Mesenchymal stem cell (in vitro differentiated cells and primary cell): ENCODE measurements around the gene ART3.

Experiments
- DNase-seq: peaks from one replicate; pipeline ENCODE4 v3.0.0-alpha.2; 2013
- H2AFZ ChIP-seq: one replicate; pipeline ENCODE4 v1.6.1; 2013; ENCODE audit warnings: low read depth, mild to moderate bottlenecking, control low read depth, inconsistent platforms, low read length, moderate library complexity
- H2AK5ac ChIP-seq: 2 replicates; pipeline ENCODE4 v1.6.1; 2013; ENCODE audit warnings: low read length, moderate library complexity, mild to moderate bottlenecking, inconsistent platforms; ENCODE audit not compliant: severe bottlenecking
- H2BK120ac ChIP-seq: one replicate; pipeline ENCODE4 v1.6.1; 2013; ENCODE audit warnings: low read depth, mild to moderate bottlenecking, inconsistent platforms, low read length, moderate library complexity
- H2BK12ac ChIP-seq, 2 experiments: one replicate each; pipeline ENCODE4 v1.6.1; 2013; ENCODE audit warnings: inconsistent platforms in 2 of 2, low read length in 2 of 2, mild to moderate bottlenecking in 2 of 2, moderate library complexity in 2 of 2, control low read depth in 1 of 2
- H2BK15ac ChIP-seq: one replicate; pipeline ENCODE4 v1.6.1; 2013; ENCODE audit warnings: mild to moderate bottlenecking, low read depth, inconsistent platforms; ENCODE audit not compliant: poor library complexity, severe bottlenecking
- H2BK5ac ChIP-seq: 2 replicates; pipeline ENCODE4 v1.6.1; 2013; ENCODE audit warnings: low read depth, mild to moderate bottlenecking, low read length, control low read depth, inconsistent platforms; ENCODE audit not compliant: poor library complexity, severe bottlenecking
- H3K14ac ChIP-seq, 2 experiments: one replicate each; pipeline ENCODE4 v1.6.1; 2013; ENCODE audit warnings: inconsistent platforms in 2 of 2, low read length in 2 of 2, control low read depth in 1 of 2, mild to moderate bottlenecking in 1 of 2, moderate library complexity in 1 of 2
- H3K18ac ChIP-seq, 2 experiments: one replicate each; pipeline ENCODE4 v1.6.1; 2013; ENCODE audit warnings: inconsistent platforms in 2 of 2, low read length in 2 of 2, control low read depth in 1 of 2, low read depth in 1 of 2, mild to moderate bottlenecking in 1 of 2
- H3K23ac ChIP-seq, 2 experiments: one replicate each; pipeline ENCODE4 v1.6.1; 2013; ENCODE audit warnings: inconsistent platforms in 2 of 2, low read length in 2 of 2, mild to moderate bottlenecking in 2 of 2, moderate library complexity in 2 of 2, control low read depth in 1 of 2
- H3K27ac ChIP-seq: 2 replicates; pipeline ENCODE4 v1.5.1; 2013; ENCODE audit warnings: mild to moderate bottlenecking, moderate library complexity, low read length, control low read depth, inconsistent platforms; ENCODE audit not compliant: poor library complexity, severe bottlenecking
- H3K27me3 ChIP-seq, 2 experiments: 2 replicates each; pipeline versions ENCODE4 v1.6.1 to v1.7.0; 2013; ENCODE audit warnings: low read length in 2 of 2, mild to moderate bottlenecking in 2 of 2, moderate library complexity in 2 of 2, control low read depth in 1 of 2, inconsistent platforms in 1 of 2; ENCODE audit not compliant: control insufficient read depth in 1 of 2, insufficient read depth in 1 of 2
- H3K36me3 ChIP-seq, 2 experiments: 2 replicates each; pipeline versions ENCODE4 v1.6.1 to v1.7.0; 2013; ENCODE audit warnings: low read length in 2 of 2, control low read depth in 1 of 2, inconsistent platforms in 1 of 2, low read depth in 1 of 2, mild to moderate bottlenecking in 1 of 2; ENCODE audit not compliant: insufficient read depth in 2 of 2, control insufficient read depth in 1 of 2
- H3K4ac ChIP-seq, 2 experiments: one replicate each; pipeline ENCODE4 v1.6.1; 2013; ENCODE audit warnings: inconsistent platforms in 2 of 2, low read length in 2 of 2, mild to moderate bottlenecking in 2 of 2, moderate library complexity in 2 of 2, control low read depth in 1 of 2, low read depth in 1 of 2
- H3K4me1 ChIP-seq: 2 replicates; pipeline ENCODE4 v1.6.1; 2013; ENCODE audit warnings: low read depth, low read length, control low read depth; ENCODE audit not compliant: control insufficient read depth, insufficient read depth
- H3K4me2 ChIP-seq: 2 replicates; pipeline ENCODE4 v1.6.1; 2013; ENCODE audit warnings: low read length, mild to moderate bottlenecking, inconsistent platforms; ENCODE audit not compliant: poor library complexity, severe bottlenecking
- H3K4me3 ChIP-seq, 2 experiments: 2 replicates each; pipeline versions ENCODE4 v1.5.1 to v1.7.0; 2013; ENCODE audit warnings: low read length in 2 of 2, mild to moderate bottlenecking in 2 of 2, control low read depth in 1 of 2, low read depth in 1 of 2; ENCODE audit not compliant: insufficient read depth in 1 of 2
- H3K79me1 ChIP-seq: replicated peaks from 2 replicates; pipeline ENCODE4 v1.6.1; 2013; ENCODE audit warnings: mild to moderate bottlenecking, control low read depth, low read length, inconsistent platforms; ENCODE audit not compliant: poor library complexity, severe bottlenecking
- H3K9ac ChIP-seq: 2 replicates; pipeline ENCODE4 v1.7.0; 2013; ENCODE audit warnings: mild to moderate bottlenecking, low read length, moderate library complexity
- H3K9me3 ChIP-seq: 2 replicates; pipeline ENCODE4 v1.7.0; 2013; ENCODE audit warnings: mild to moderate bottlenecking, low read length; ENCODE audit not compliant: control insufficient read depth
- H4K8ac ChIP-seq: one replicate; pipeline ENCODE4 v1.6.1; 2013; ENCODE audit warnings: inconsistent platforms, mild to moderate bottlenecking, low read length, moderate library complexity
- H4K91ac ChIP-seq: one replicate; pipeline ENCODE4 v1.6.1; 2013; ENCODE audit warnings: mild to moderate bottlenecking, low read length, inconsistent platforms
- WGBS: methylation state at CpG from one replicate; pipeline ENCODE4 v1.1.7; 2013; ENCODE audit warnings: mixed read lengths; 5-methylcytosine and 5-hydroxymethylcytosine counted together

ART3 gene

DNA sequence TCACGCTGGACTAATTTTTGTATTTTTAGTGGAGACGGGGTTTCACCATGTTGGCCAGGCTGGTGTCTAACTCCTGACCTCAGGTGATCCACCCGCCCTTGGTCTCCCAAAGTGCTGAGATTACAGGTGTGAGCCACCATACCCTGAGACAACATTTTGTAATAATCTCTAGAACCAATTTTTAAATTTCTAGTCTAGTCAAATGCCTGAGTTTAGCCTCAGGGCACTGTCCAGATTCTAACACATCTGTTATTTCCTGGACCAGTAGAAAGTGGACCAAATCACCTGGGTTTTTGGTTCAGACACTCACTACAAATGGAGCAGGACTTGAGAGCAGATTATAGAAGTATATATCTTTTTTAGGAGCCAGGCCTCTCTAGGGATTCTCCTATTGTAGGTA is 21.6 kb downstream of the ART3 start:
- Histone ChIP-seq H3K23ac (no peak overlapping the region), H2BK12ac (no peak overlapping the region), H3K14ac (no peak overlapping the region), H3K4ac (no peak overlapping the region), H4K8ac (no peak overlapping the region), H3K27ac (no peak overlapping the region), H3K9ac (no peak overlapping the region), H3K9me3 (no peaks in the 10 kb centered on the region), H3K36me3 (no peaks in the 10 kb centered on the region), H3K27me3 (no peaks in the 10 kb centered on the region), H2AK5ac (no peak overlapping the region), H4K91ac (no peak overlapping the region), H2BK15ac (no peak overlapping the region), H3K18ac (no peak overlapping the region), H2BK120ac (no peak overlapping the region), H2BK5ac (no peak overlapping the region), H3K4me3 (no peak overlapping the region), H3K79me1 (no peaks in the 10 kb centered on the region), H3K4me2 (no peak overlapping the region), H3K4me1 (no peaks in the 10 kb centered on the region), H2AFZ (no peak overlapping the region)
- DNase-seq: no peak
- 97% methylated on average over 3 of the region's 3 CpGs for WGBS

- Histone ChIP-seq H3K27ac (no peak overlapping the region), H3K9me3 (no peaks in the 10 kb centered on the region), H2AFZ (no peak overlapping the region), H4K91ac (no peak overlapping the region), H3K4me1 (no peaks in the 10 kb centered on the region), H3K14ac (no peak overlapping the region), H3K23ac (no peak overlapping the region), H2AK5ac (no peak overlapping the region), H2BK15ac (no peak overlapping the region), H4K8ac (no peak overlapping the region), H2BK120ac (no peak overlapping the region), H3K36me3 (no peaks in the 10 kb centered on the region), H3K9ac (no peak overlapping the region), H3K4me3 (no peak overlapping the region), H3K4ac (no peak overlapping the region), H3K4me2 (no peak overlapping the region), H2BK5ac (no peak overlapping the region), H3K18ac (no peak overlapping the region), H3K27me3 (no peaks in the 10 kb centered on the region), H3K79me1 (no peaks in the 10 kb centered on the region), H2BK12ac (no peak overlapping the region)
- WGBS: 96% methylated on average over 2 of the region's 3 CpGs
- DNase-seq: no peak
Observed at GRCh38 chr4:76105652-76106051, 31.1 kb downstream of the ART3 start.

GRCh38 chr4:76106442-76106841 is 31.9 kb downstream of the ART3 start:
- no peaks in the 10 kb centered on the region for H3K79me1 ChIP-seq
- no peak overlapping the region for H4K91ac ChIP-seq
- no peak overlapping the region for H2AFZ ChIP-seq
- H3K4me2 ChIP-seq: no peak overlapping the region
- 72% methylated on average over 2 of the region's 4 CpGs for whole genome bisulfite sequencing
- no peak overlapping the region for H2BK5ac ChIP-seq
- no peaks in the 10 kb centered on the region for H3K36me3 ChIP-seq
- H3K23ac ChIP-seq: no peak overlapping the region
- no peak overlapping the region for H2BK12ac ChIP-seq
- H3K4ac ChIP-seq: no peak overlapping the region
- no peak overlapping the region for H2BK120ac ChIP-seq
- no peak overlapping the region for H2AK5ac ChIP-seq
- DNase-seq: no peak
- H3K9ac ChIP-seq: no peak overlapping the region
- no peaks in the 10 kb centered on the region for H3K9me3 ChIP-seq
- H2BK15ac ChIP-seq: no peak overlapping the region
- no peak overlapping the region for H3K18ac ChIP-seq
- no peak overlapping the region for H3K4me3 ChIP-seq
- no peak overlapping the region for H4K8ac ChIP-seq
- no peak overlapping the region for H3K14ac ChIP-seq
- no peaks in the 10 kb centered on the region for H3K27me3 ChIP-seq
- H3K4me1 ChIP-seq: no peaks in the 10 kb centered on the region
- H3K27ac ChIP-seq: no peak overlapping the region

DNA sequence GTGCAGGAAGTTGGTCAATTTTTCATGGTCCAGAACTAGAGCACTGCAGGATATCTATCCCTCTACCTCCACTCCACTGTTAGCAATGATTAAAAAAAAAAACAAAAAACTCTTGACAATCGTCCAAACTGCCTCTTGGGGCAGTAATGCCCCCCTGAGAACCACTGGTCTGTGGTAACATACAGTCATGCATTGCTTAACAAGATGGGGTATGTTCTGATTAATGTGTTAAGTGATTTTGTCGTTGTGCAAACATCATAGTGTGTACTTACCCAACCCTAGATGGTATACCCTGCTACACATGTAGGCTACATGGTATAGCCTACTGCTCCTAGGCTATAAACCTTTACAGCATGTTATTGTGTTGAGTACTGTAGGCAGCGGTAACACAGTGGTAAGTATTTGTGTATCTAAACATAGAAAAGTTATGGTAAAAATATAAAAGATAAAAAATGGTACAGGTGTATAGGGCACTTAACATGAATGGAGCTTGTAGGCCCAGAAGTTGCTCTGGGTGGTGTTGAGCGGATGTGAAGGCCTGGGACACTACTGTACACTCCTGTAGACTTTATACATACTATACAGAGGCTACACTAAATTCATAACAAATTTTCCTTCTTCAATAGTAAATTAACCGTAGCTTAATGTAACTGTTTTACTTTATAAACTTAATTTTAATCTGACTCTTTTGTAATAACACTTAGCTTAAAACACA is 34.1 kb downstream of the ART3 start:
- H2AFZ ChIP-seq: no peak overlapping the region
- no peak overlapping the region for H2BK15ac ChIP-seq
- H3K27me3 ChIP-seq: no peaks in the 10 kb centered on the region
- no peak overlapping the region for H2BK12ac ChIP-seq
- H3K9me3 ChIP-seq: no peaks in the 10 kb centered on the region
- no peak overlapping the region for H3K4me2 ChIP-seq
- no peak overlapping the region for H2BK120ac ChIP-seq
- no peak overlapping the region for H4K8ac ChIP-seq
- H3K4ac ChIP-seq: no peak overlapping the region
- DNase-seq: peak; percentile 33
- no peak overlapping the region for H3K27ac ChIP-seq
- no peak overlapping the region for H3K18ac ChIP-seq
- peaks cover under 1 to 16% of the 10 kb centered on the region in 2 experiments for H3K36me3 ChIP-seq
- H2AK5ac ChIP-seq: no peak overlapping the region
- H4K91ac ChIP-seq: no peak overlapping the region
- H2BK5ac ChIP-seq: no peak overlapping the region
- 78% methylated on average over 2 of the region's 5 CpGs for WGBS
- H3K4me3 ChIP-seq: no peak overlapping the region
- no peak overlapping the region for H3K23ac ChIP-seq
- H3K79me1 ChIP-seq: no peaks in the 10 kb centered on the region
- H3K9ac ChIP-seq: no peak overlapping the region
- H3K14ac ChIP-seq: no peak overlapping the region
- no peaks in the 10 kb centered on the region for H3K4me1 ChIP-seq
